ENCODE measurements around the gene TRAPPC2L. TPM values are rescaled to one million over a fixed set of nuclear protein-coding genes. Genes with fewer than 3 reads are reported as not detected.

The TRAPPC2L gene
- total RNA-seq, 2 donors from 2014 or later: 23.7 to 38.9 TPM

- WGBS: 59% methylated on average over 24 of the region's 26 CpGs
- Histone ChIP-seq H3K27ac (no peak overlapping the region), H3K27me3 (replicated peaks; ENCODE audit: insufficient read depth) (no peaks in the 10 kb centered on the region), H3K4me3 (no peak overlapping the region), H3K4me1 (replicated peaks) (no peaks in the 10 kb centered on the region), H3K36me3 (no peaks in the 10 kb centered on the region), H3K9me3 (no peaks in the 10 kb centered on the region)
- intact Hi-C loops (cut with DNase I): no loop called here
- no peak for DNase-seq (ENCODE audit: low spot score)
- TF ChIP-seq POLR2AphosphoS5 (IDR thresholded peaks at IDR 0.05) (no peak), POLR2A (IDR thresholded peaks at IDR 0.05) (no peak), CTCF (IDR thresholded peaks at IDR 0.05) (no peak)
These were observed 53.6 kb downstream of the TRAPPC2L start for GRCh38 chr16:88910284-88911135.

- WGBS: 77% methylated on average over 36 of the region's 36 CpGs
- Histone ChIP-seq H3K27ac (no peak overlapping the region), H3K9me3 (no peaks in the 10 kb centered on the region), H3K4me1 (replicated peaks) (no peaks in the 10 kb centered on the region), H3K27me3 (replicated peaks; ENCODE audit: insufficient read depth) (no peaks in the 10 kb centered on the region), H3K4me3 (no peak overlapping the region), H3K36me3 (no peaks in the 10 kb centered on the region)
- intact Hi-C loops (cut with DNase I): no loop called here
- TF ChIP-seq POLR2AphosphoS5 (IDR thresholded peaks at IDR 0.05): no peak
- no peak for TF ChIP-seq CTCF (IDR thresholded peaks at IDR 0.05)
- no peak for TF ChIP-seq POLR2A (IDR thresholded peaks at IDR 0.05)
- DNase-seq (ENCODE audit: low spot score): no peak
These were observed 54.4 kb downstream of the TRAPPC2L start for GRCh38 chr16:88911136-88911945.

GRCh38 chr16:88911946-88912310 lies 55.0 kb downstream of the TRAPPC2L start:
- Histone ChIP-seq H3K27me3 (replicated peaks; ENCODE audit: insufficient read depth) (no peaks in the 10 kb centered on the region), H3K4me3 (no peak overlapping the region), H3K4me1 (replicated peaks) (no peaks in the 10 kb centered on the region), H3K9me3 (no peaks in the 10 kb centered on the region), H3K27ac (no peak overlapping the region), H3K36me3 (no peaks in the 10 kb centered on the region)
- intact Hi-C loops (cut with DNase I): no loop called here
- no peak for DNase-seq (ENCODE audit: low spot score)
- WGBS: 92% methylated on average over 13 of the region's 16 CpGs
- TF ChIP-seq POLR2A (IDR thresholded peaks at IDR 0.05): no peak
- TF ChIP-seq CTCF (IDR thresholded peaks at IDR 0.05): no peak
- TF ChIP-seq POLR2AphosphoS5 (IDR thresholded peaks at IDR 0.05): no peak

Other genes with a start within 250 kb of the TRAPPC2L start
- gene IL17C, start 218.6 kb upstream of the TRAPPC2L start, total RNA-seq: under 1 TPM in 1 of 2 donors, not detected in 1; 0.97 TPM
- 100 to 1,000 TPM in 1 of 2 donors, 10 to 100 TPM in 1; 86.0 to 155 TPM for gene CYBA, start 206.1 kb upstream of the TRAPPC2L start, total RNA-seq
- 10 to 100 TPM; 34.7 to 40.0 TPM for gene MVD, start 194.0 kb upstream of the TRAPPC2L start, total RNA-seq
- 1 to 10 TPM in 1 of 2 donors, under 1 TPM in 1; 0.46 to 2.8 TPM for gene SNAI3, start 170.6 kb upstream of the TRAPPC2L start, total RNA-seq
- 10 to 100 TPM; 11.6 to 30.3 TPM for gene RNF166, start 150.7 kb upstream of the TRAPPC2L start, total RNA-seq
- gene CTU2, start 150.6 kb upstream of the TRAPPC2L start, total RNA-seq: 10 to 100 TPM; 15.0 to 19.1 TPM
- 100 to 1,000 TPM; 156 to 202 TPM for gene PIEZO1, start 71.9 kb upstream of the TRAPPC2L start, total RNA-seq
- 1 to 10 TPM; 4.3 to 7.6 TPM for gene CDT1, start 53.3 kb upstream of the TRAPPC2L start, total RNA-seq
- 100 to 1,000 TPM; 165 to 211 TPM for gene APRT, start 45.2 kb upstream of the TRAPPC2L start, total RNA-seq
- gene GALNS, start 180 bp upstream of the TRAPPC2L start, total RNA-seq: 10 to 100 TPM; 20.4 to 75.1 TPM
- gene PABPN1L, start 9.5 kb downstream of the TRAPPC2L start, total RNA-seq: 1 to 10 TPM in 1 of 2 donors, not detected in 1; 4.1 TPM
- gene CBFA2T3, start 120.1 kb downstream of the TRAPPC2L start, total RNA-seq: 1 to 10 TPM; 4.5 to 8.7 TPM
- gene ACSF3, start 236.7 kb downstream of the TRAPPC2L start, total RNA-seq: 10 to 100 TPM; 42.1 to 80.5 TPM